Keratinocyte (primary cell): ENCODE measurements around the gene CUTA. TPM values are rescaled to one million over a fixed set of nuclear protein-coding genes. Genes with fewer than 3 reads are reported as not detected.

Experiments used
- DNase-seq: peaks from one replicate; pipeline ENCODE4 v3.0.0-alpha.2; 2011; ENCODE audit warnings: low read depth, missing footprints, low spot score
- FAIRE-seq: peaks from 2 replicates; lab custom pipeline; 2011; peaks lifted over from hg19 to GRCh38; lab: Jason Lieb, UNC
- H2AFZ ChIP-seq: 2 replicates; pipeline ENCODE4 v1.6.0; 2012; ENCODE audit warnings: low read length, control low read depth, inconsistent platforms; ENCODE audit not compliant: control insufficient read depth
- H3K27ac ChIP-seq: 2 replicates; pipeline ENCODE4 v1.5.1; 2011; ENCODE audit warnings: low read length; ENCODE audit not compliant: control insufficient read depth, insufficient read depth
- H3K27me3 ChIP-seq: 3 replicates; pipeline ENCODE4 v1.6.0; 2011; ENCODE audit warnings: low read length; ENCODE audit not compliant: control insufficient read depth, insufficient read depth; ENCODE audit errors: extremely low read depth
- H3K36me3 ChIP-seq, 2 experiments: 2 replicates in 1 of 2; 3 replicates in 1 of 2; pipeline ENCODE4 v1.5.1; 2011; ENCODE audit warnings: low read length in 2 of 2, mild to moderate bottlenecking in 1 of 2; ENCODE audit not compliant: control insufficient read depth in 2 of 2, insufficient read depth in 2 of 2; ENCODE audit errors: extremely low read depth in 1 of 2
- H3K4me1 ChIP-seq: 3 replicates; pipeline ENCODE4 v1.5.1; 2011; ENCODE audit warnings: low read length; ENCODE audit not compliant: control insufficient read depth, insufficient read depth; ENCODE audit errors: extremely low read depth
- H3K4me2 ChIP-seq: 3 replicates; pipeline ENCODE4 v1.6.0; 2011; ENCODE audit warnings: low read depth, low read length; ENCODE audit not compliant: control insufficient read depth, insufficient read depth; ENCODE audit errors: extremely low read depth
- H3K4me3 ChIP-seq, 3 experiments: fragments of 200-600 bp in 1 of 3; sonication (generic) in 1 of 3; 2 replicates in 2 of 3; 3 replicates in 1 of 3; pipeline ENCODE4 v1.5.1; 2011 to 2016; ENCODE audit warnings: low read length in 3 of 3, mild to moderate bottlenecking in 3 of 3, control low read depth in 2 of 3, inconsistent platforms in 1 of 3, low read depth in 1 of 3, mixed read lengths in 1 of 3, mixed run types in 1 of 3, moderate library complexity in 1 of 3; ENCODE audit not compliant: control insufficient read depth in 2 of 3, insufficient read depth in 2 of 3; ENCODE audit errors: extremely low read depth in 1 of 3
- H3K79me2 ChIP-seq: 2 replicates; pipeline ENCODE4 v1.6.0; 2012; ENCODE audit warnings: low read length; ENCODE audit not compliant: control insufficient read depth, insufficient read depth
- H3K9ac ChIP-seq: 3 replicates; pipeline ENCODE4 v1.6.0; 2011; ENCODE audit warnings: low read length; ENCODE audit not compliant: control insufficient read depth, insufficient read depth; ENCODE audit errors: extremely low read depth
- H3K9me1 ChIP-seq: 3 replicates; pipeline ENCODE4 v1.6.0; 2011; ENCODE audit warnings: low read length; ENCODE audit not compliant: control insufficient read depth, insufficient read depth; ENCODE audit errors: extremely low read depth
- H3K9me3 ChIP-seq: 2 replicates; pipeline ENCODE4 v1.5.1; 2012; ENCODE audit warnings: low read depth, low read length; ENCODE audit not compliant: control insufficient read depth
- H4K20me1 ChIP-seq: 3 replicates; pipeline ENCODE4 v1.6.0; 2011; ENCODE audit warnings: low read length; ENCODE audit not compliant: control insufficient read depth, insufficient read depth; ENCODE audit errors: extremely low read depth
- EZH2 ChIP-seq: IDR thresholded peaks from one replicate; pipeline ENCODE4 v1.6.1; 2012; ENCODE audit warnings: inconsistent platforms, mild to moderate bottlenecking, low read length, moderate library complexity
- dilution Hi-C: fragments of 300-500 bp; cut with MboI; formaldehyde crosslinking; loops from one replicate; pipeline ENCODE4 v1.7.0; 2020; ENCODE audit warnings: low sequenced_read_pairs; ENCODE audit not compliant: extremely low pct_ligation_motif_present
- polyA plus RNA-seq, 5 experiments: library from polyadenylated mRNA; depleted of rRNA in 3 of 5; stranded (reverse) in 3 of 5; stranded (forward) in 1 of 5; unstranded in 1 of 5; fragments of >200 nt; gene quantifications; 1 replicate in 1 of 5; 2 replicates in 3 of 5; 3 replicates in 1 of 5; pipeline versions ENCODE4 v1.2.1 to v1.2.3, GENCODE V29; 2011 to 2012; ENCODE audit warnings: missing spikeins in 2 of 5, low read depth in 1 of 5, low replicate concordance in 1 of 5
- TF ChIP-seq, protein P1 (sequence below), 3 experiments: IDR thresholded peaks in 1 of 3; conservative IDR thresholded peaks in 1 of 3; optimal IDR thresholded peaks in 1 of 3; 2 replicates in 2 of 3; 3 replicates in 1 of 3; pipeline versions ENCODE3 to v1.5.1; 2011; ENCODE audit warnings: low read length in 3 of 3, mild to moderate bottlenecking in 3 of 3, moderate library complexity in 2 of 3, control low read depth in 1 of 3, inconsistent platforms in 1 of 3; ENCODE audit not compliant: insufficient read depth in 2 of 3; ENCODE audit errors: extremely low read depth in 1 of 3

The CUTA gene
- polyA plus RNA-seq, 1 donor (not counting 4 experiments of a cell fraction or from before 2014, with no cell fraction given): 178 TPM

GRCh38 chr6:33445119-33445603 lies 27.3 kb upstream of the CUTA start:
- Histone ChIP-seq H3K4me3 (no peak overlapping the region), H3K9ac (no peak overlapping the region), H3K9me3 (no peaks in the 10 kb centered on the region), H3K4me1 (no peaks in the 10 kb centered on the region), H3K27ac (no peak overlapping the region), H2AFZ (no peak overlapping the region), H3K27me3 (no peaks in the 10 kb centered on the region), H3K79me2 (no peaks in the 10 kb centered on the region), H3K9me1 (no peaks in the 10 kb centered on the region), H4K20me1 (no peaks in the 10 kb centered on the region), H3K36me3 (peaks cover 5 to 27% of the 10 kb centered on the region in 2 experiments), H3K4me2 (no peak overlapping the region)
- no peak for FAIRE-seq
- TF ChIP-seq, protein P1, sequence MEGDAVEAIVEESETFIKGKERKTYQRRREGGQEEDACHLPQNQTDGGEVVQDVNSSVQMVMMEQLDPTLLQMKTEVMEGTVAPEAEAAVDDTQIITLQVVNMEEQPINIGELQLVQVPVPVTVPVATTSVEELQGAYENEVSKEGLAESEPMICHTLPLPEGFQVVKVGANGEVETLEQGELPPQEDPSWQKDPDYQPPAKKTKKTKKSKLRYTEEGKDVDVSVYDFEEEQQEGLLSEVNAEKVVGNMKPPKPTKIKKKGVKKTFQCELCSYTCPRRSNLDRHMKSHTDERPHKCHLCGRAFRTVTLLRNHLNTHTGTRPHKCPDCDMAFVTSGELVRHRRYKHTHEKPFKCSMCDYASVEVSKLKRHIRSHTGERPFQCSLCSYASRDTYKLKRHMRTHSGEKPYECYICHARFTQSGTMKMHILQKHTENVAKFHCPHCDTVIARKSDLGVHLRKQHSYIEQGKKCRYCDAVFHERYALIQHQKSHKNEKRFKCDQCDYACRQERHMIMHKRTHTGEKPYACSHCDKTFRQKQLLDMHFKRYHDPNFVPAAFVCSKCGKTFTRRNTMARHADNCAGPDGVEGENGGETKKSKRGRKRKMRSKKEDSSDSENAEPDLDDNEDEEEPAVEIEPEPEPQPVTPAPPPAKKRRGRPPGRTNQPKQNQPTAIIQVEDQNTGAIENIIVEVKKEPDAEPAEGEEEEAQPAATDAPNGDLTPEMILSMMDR (optimal IDR thresholded peaks at IDR 0.05 in 1 of 3, IDR thresholded peaks at IDR 0.05 in 1 of 3, conservative IDR thresholded peaks at IDR 0.05 in 1 of 3; ENCODE audit: extremely low read depth in 1 of 3, insufficient read depth in 2 of 3, low read length in 3 of 3): no peak
- TF ChIP-seq EZH2: no peak
- no peak for DNase-seq
- dilution Hi-C loops: no loop called here

DNA sequence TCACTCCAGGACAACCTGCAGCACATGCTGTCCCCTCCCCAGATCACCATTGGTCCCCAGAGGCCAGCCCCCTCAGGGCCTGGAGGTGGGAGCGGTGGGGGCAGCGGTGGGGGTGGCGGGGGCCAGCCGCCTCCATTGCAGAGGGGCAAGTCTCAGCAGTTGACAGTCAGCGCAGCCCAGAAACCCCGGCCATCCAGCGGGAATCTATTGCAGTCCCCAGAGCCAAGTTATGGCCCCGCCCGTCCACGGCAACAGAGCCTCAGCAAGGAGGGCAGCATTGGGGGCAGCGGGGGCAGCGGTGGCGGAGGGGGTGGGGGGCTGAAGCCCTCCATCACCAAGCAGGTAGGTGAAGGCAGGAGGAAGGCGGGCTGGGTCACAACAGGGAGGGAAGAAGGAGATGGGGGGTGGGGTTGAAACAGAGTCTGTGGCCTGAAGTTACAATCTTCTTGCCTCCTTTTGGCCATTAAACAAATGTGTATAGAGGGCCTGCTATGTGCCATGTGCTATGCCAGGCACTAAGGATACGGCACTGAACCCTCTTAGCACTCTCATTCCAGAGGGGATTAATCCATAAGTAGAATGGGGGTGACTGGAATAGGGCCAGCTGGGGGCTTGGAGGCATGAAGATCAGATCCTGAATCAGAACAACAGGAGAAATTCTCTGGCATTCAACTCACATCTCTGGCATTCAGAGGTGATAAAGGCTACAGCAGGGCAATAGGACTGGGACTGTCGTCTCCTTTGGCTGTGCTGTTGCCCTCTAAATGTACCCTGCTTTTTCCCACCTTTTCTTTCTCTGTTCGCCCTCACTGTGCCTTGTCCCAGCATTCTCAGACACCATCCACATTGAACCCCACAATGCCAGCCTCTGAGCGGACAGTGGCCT lies 26.0 kb upstream of the CUTA start:
- Histone ChIP-seq H3K4me3 (no peak overlapping the region), H3K4me2 (no peak overlapping the region), H3K36me3 (peaks cover 5 to 25% of the 10 kb centered on the region in 2 experiments), H3K4me1 (no peaks in the 10 kb centered on the region), H3K9me1 (no peaks in the 10 kb centered on the region), H3K9ac (no peak overlapping the region), H4K20me1 (no peaks in the 10 kb centered on the region), H2AFZ (no peak overlapping the region), H3K27me3 (no peaks in the 10 kb centered on the region), H3K79me2 (no peaks in the 10 kb centered on the region), H3K9me3 (no peaks in the 10 kb centered on the region), H3K27ac (no peak overlapping the region)
- dilution Hi-C loops: no loop called here
- DNase-seq (no peak), FAIRE-seq (no peak)
- TF ChIP-seq, protein P1 (optimal IDR thresholded peaks at IDR 0.05 in 1 of 3, IDR thresholded peaks at IDR 0.05 in 1 of 3, conservative IDR thresholded peaks at IDR 0.05 in 1 of 3; ENCODE audit: extremely low read depth in 1 of 3, insufficient read depth in 2 of 3, low read length in 3 of 3): no peak
- TF ChIP-seq EZH2: no peak
